Smooth muscle cell (in vitro differentiated cells): ENCODE data around the gene TMEM182. TPM values are rescaled to one million over a fixed set of nuclear protein-coding genes. Genes with fewer than 3 reads are reported as not detected.

Source experiments
- DNase-seq: peaks from one replicate; lab custom pipeline; 2025; ENCODE audit not compliant: unreplicated experiment; lab: John Stamatoyannopoulos, UW
- H2AFZ ChIP-seq: fragments of 200-600 bp; sonication (generic); 2 replicates; pipeline ENCODE4 v1.6.0; 2016; ENCODE audit warnings: antibody characterized with exemption, low read depth, mild to moderate bottlenecking
- H3F3A ChIP-seq: fragments of 200-600 bp; sonication (generic); 2 replicates; pipeline ENCODE4 v1.6.0; 2017; ENCODE audit warnings: antibody characterized with exemption, low read depth
- H3K27ac ChIP-seq: fragments of 200-600 bp; sonication (generic); 2 replicates; pipeline ENCODE4 v1.5.1; 2016; ENCODE audit warnings: low read depth, mild to moderate bottlenecking
- H3K27me3 ChIP-seq: fragments of 200-600 bp; sonication (generic); 2 replicates; pipeline ENCODE4 v1.6.1; 2016; ENCODE audit warnings: low read depth, mild to moderate bottlenecking
- H3K36me3 ChIP-seq: fragments of 200-600 bp; sonication (generic); 2 replicates; pipeline ENCODE4 v1.5.1; 2016; ENCODE audit warnings: low read depth
- H3K4me1 ChIP-seq: fragments of 200-600 bp; sonication (generic); 2 replicates; pipeline ENCODE4 v1.5.1; 2016; ENCODE audit warnings: low read depth
- H3K4me2 ChIP-seq: fragments of 200-600 bp; sonication (generic); 2 replicates; pipeline ENCODE4 v1.6.0; 2016; ENCODE audit warnings: mild to moderate bottlenecking
- H3K4me3 ChIP-seq: fragments of 200-600 bp; sonication (generic); 2 replicates; pipeline ENCODE4 v1.5.1; 2016; ENCODE audit warnings: mild to moderate bottlenecking
- H3K79me2 ChIP-seq: fragments of 200-600 bp; sonication (generic); 2 replicates; pipeline ENCODE4 v1.6.0; 2016; ENCODE audit warnings: low read depth, mild to moderate bottlenecking
- H3K9ac ChIP-seq: fragments of 200-600 bp; sonication (generic); 2 replicates; pipeline ENCODE4 v1.6.0; 2016; ENCODE audit warnings: low read depth
- H3K9me3 ChIP-seq: fragments of 200-600 bp; sonication (generic); replicated peaks from 2 replicates; pipeline ENCODE4 v1.5.1; 2016; ENCODE audit warnings: low read depth
- H4K20me1 ChIP-seq: fragments of 200-600 bp; sonication (generic); 2 replicates; pipeline ENCODE4 v1.6.0; 2016; ENCODE audit warnings: low read depth
- WGBS: methylation state at CpG from one replicate; pipeline ENCODE4 v1.1.7; 2016; ENCODE audit warnings: low lambda C conversion rate; 5-methylcytosine and 5-hydroxymethylcytosine counted together
- polyA plus RNA-seq: library from polyadenylated mRNA; unstranded; fragments of >200 nt; fragmentation: Nextera tagmentation; extraction: Ambion mirVana; gene quantifications from 2 replicates; pipeline ENCODE4 v1.2.1, GENCODE V29; 2016
- total RNA-seq: library from RNA; depleted of rRNA; stranded (reverse); fragments of >200 nt; gene quantifications from 2 replicates; pipeline ENCODE4 v1.2.3, GENCODE V29; 2014
- TF ChIP-seq, protein P1 (sequence below): fragments of 200-600 bp; sonication (generic); IDR thresholded peaks from 2 replicates; pipeline ENCODE4 v1.5.1; 2017; ENCODE audit warnings: borderline replicate concordance, mild to moderate bottlenecking, antibody characterized with exemption; ENCODE audit not compliant: insufficient read depth, poor library complexity, severe bottlenecking

TMEM182 gene, protein sequence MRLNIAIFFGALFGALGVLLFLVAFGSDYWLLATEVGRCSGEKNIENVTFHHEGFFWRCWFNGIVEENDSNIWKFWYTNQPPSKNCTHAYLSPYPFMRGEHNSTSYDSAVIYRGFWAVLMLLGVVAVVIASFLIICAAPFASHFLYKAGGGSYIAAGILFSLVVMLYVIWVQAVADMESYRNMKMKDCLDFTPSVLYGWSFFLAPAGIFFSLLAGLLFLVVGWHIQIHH
- total RNA-seq (12.3 and 13.3 TPM in 2 replicates), polyA plus RNA-seq (4.0 and 4.4 TPM in 2 replicates)

DNA sequence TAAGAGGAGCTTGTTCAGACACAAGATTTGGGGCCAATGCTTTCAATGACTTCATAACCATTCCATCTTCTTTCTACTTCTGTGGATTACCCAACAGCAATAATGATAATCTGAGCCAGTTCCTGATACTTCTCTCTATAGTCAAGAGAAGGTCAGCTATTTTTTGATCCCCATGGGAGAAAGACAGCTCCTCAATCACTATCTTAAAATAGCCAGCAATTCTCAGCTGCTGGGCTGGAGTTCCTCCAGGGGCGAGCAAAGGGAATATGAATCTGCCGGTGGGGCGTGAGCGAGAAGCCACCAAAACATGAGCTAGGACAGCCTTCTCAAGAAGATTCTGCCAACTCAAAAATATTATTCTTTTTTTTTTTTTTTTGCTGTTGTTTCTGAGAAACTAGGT is at the start of gene TMEM182:
TMEM182 (plus strand) TSS at position 269 of the 400 bp plus-strand sequence. CDS start 187 bp downstream, outside the sequence.
- H3F3A ChIP-seq, result no peaks in the 10 kb centered on the region
- no peak within 1 kb of the TSS for H3K9ac ChIP-seq
- whole genome bisulfite sequencing, result over 99% methylated on average over 4 of the region's 4 CpGs

DNA sequence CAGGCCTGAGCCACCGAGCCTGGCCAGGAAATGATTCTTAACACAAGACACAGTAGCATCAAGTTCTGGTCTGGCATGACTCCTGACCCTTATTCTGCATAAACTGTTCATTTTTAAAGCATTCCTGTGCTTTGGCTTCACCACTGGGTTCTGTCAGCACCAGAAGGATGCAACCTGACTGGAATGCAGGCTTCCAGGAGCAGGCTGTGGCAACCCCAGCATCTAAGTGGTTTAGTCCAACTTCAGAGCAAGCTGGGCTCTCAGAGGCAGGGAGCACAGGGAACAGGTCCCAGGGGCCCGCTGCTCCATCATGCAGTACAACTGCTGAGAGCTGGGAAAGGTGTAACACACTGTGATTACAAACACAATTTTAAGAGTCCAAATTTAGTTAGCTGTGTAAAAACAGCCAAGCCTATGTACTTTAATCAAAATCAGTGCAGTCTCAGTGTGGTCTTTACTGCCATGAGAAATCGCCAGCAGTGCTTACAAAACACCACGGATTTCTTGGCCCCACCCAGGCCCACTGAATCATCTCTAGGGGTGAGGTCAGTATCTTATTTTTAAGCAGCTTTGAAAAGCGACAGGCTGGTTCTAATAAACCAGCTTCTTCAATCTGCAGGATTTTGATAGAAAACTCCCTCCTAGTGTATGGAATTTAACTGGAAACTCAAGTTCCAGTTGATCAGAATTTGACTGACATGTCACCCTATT is 44.4 kb upstream of the TMEM182 start:
- Histone ChIP-seq H3K4me2 (no peak overlapping the region), H3K27ac (no peak overlapping the region), H3K27me3 (no peaks in the 10 kb centered on the region), H2AFZ (no peak overlapping the region), H3K36me3 (no peaks in the 10 kb centered on the region), H3K79me2 (no peaks in the 10 kb centered on the region), H3K4me1 (no peaks in the 10 kb centered on the region), H3K4me3 (no peak overlapping the region), H3F3A (no peaks in the 10 kb centered on the region), H4K20me1 (no peaks in the 10 kb centered on the region), H3K9me3 (no peaks in the 10 kb centered on the region), H3K9ac (no peak overlapping the region)
- TF ChIP-seq, protein P1, sequence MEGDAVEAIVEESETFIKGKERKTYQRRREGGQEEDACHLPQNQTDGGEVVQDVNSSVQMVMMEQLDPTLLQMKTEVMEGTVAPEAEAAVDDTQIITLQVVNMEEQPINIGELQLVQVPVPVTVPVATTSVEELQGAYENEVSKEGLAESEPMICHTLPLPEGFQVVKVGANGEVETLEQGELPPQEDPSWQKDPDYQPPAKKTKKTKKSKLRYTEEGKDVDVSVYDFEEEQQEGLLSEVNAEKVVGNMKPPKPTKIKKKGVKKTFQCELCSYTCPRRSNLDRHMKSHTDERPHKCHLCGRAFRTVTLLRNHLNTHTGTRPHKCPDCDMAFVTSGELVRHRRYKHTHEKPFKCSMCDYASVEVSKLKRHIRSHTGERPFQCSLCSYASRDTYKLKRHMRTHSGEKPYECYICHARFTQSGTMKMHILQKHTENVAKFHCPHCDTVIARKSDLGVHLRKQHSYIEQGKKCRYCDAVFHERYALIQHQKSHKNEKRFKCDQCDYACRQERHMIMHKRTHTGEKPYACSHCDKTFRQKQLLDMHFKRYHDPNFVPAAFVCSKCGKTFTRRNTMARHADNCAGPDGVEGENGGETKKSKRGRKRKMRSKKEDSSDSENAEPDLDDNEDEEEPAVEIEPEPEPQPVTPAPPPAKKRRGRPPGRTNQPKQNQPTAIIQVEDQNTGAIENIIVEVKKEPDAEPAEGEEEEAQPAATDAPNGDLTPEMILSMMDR, result no peak
- 60% methylated on average over 5 of the region's 5 CpGs for WGBS
- DNase-seq, result no peak

More for the DNA sequence above, at the start of gene TMEM182:
- Histone ChIP-seq H3K4me3 (no peak within 1 kb of the TSS), H3K36me3 (no peaks in the 10 kb centered on the region), H3K4me1 (no peaks in the 10 kb centered on the region), H2AFZ (no peak within 1 kb of the TSS), H3K27me3 (no peaks in the 10 kb centered on the region), H3K79me2 (no peaks in the 10 kb centered on the region), H3K4me2 (no peak within 1 kb of the TSS), H3K9me3 (no peaks in the 10 kb centered on the region), H3K27ac (no peak within 1 kb of the TSS), H4K20me1 (no peaks in the 10 kb centered on the region)
- DNase-seq, result no peak
- TF ChIP-seq, protein P1, result no peak

DNA sequence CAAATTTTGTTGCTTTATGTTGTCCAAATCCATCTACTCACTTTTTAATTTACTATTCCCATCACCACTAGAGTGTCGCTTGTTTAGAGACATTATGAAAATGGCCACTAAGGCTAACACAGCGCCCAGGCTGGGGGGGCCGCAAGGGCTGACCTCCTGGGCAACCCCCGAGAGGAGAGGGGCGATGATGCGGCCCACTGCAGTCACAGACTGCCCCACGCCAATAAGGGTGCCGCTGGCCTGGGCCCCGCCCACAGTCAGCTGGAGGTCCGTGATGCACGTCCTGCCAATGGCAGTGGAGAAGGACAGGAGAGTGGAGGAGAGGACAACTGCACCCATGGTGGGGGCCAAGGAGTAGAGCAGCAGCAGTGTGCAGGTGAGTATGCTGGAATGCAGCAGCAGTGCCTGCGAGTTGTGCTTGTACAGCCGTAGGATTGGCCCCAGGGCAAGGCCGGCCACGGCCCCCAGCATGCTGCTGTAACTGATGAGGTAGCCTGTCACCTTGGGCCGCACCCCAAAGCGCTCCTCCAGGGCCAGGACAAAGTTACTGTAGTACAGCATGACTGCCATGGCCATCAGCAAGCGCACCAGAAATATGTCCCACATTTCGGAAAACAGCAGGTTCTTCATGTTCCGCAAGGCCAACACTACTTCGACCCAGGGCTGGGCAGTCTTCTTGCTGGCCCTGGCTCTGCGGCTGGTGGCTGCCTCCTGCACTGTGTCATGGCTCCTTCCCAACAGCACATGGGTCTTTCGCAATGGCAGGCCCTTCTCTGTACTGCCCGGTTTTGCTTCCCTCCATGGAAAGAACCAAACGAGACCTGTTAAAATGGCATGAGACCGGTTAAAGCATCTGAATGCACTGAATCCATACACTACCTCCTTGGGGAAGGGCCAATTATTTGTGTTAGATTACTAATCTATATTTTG is 43.2 kb upstream of the TMEM182 start:
- H3K27ac ChIP-seq, result no peak overlapping the region
- DNase-seq, result no peak
- H3K9ac ChIP-seq, result no peak overlapping the region
- WGBS, result 96% methylated on average over 26 of the region's 26 CpGs
- H3K36me3 ChIP-seq, result peaks cover 4% of the 10 kb centered on the region
- no peak overlapping the region for H2AFZ ChIP-seq
- no peaks in the 10 kb centered on the region for H3K9me3 ChIP-seq
- H3K4me1 ChIP-seq, result no peaks in the 10 kb centered on the region
- no peaks in the 10 kb centered on the region for H3F3A ChIP-seq
- no peak overlapping the region for H3K4me3 ChIP-seq
- H3K79me2 ChIP-seq, result no peaks in the 10 kb centered on the region
- TF ChIP-seq, protein P1, result no peak
- H3K4me2 ChIP-seq, result no peak overlapping the region
- H3K27me3 ChIP-seq, result no peaks in the 10 kb centered on the region
- H4K20me1 ChIP-seq, result no peaks in the 10 kb centered on the region
